Endothelial cell of umbilical vein (primary cell): Measurements from ENCODE around the gene TNFSF13. TPM values are rescaled to one million over a fixed set of nuclear protein-coding genes. Genes with fewer than 3 reads are reported as not detected.

Source experiments
- BruUV-seq: library from RNA; stranded (reverse); fragments of 400-500 nt; replicated peaks from 2 replicates; lab custom pipeline; 2021; lab: Mats Ljungman, UMichigan
- CTCF ChIA-PET: fragments of 300-600, 350-600 bp; sonication (Branson Sonifier 250); formaldehyde crosslinking; loops from one replicate; lab custom pipeline; 2021; ENCODE audit warnings: antibody characterized with exemption, inconsistent platforms; lab: Charles Lee
- POLR2A ChIA-PET: fragments of 300-600, 350-600 bp; sonication (Branson Sonifier 250); formaldehyde crosslinking; loops from one replicate; lab custom pipeline; 2021; ENCODE audit warnings: antibody characterized with exemption, inconsistent platforms; lab: Charles Lee
- DNase-seq: peaks from one replicate; pipeline ENCODE4 v3.0.0-alpha.2; 2011; ENCODE audit warnings: low read depth, low spot score
- FAIRE-seq: peaks from 2 replicates; lab custom pipeline; 2011; peaks lifted over from hg19 to GRCh38; lab: Jason Lieb, UNC
- H2AFZ ChIP-seq: 2 replicates; pipeline ENCODE4 v1.6.0; 2012; ENCODE audit warnings: low read depth, low read length, control low read depth, inconsistent platforms
- H3K27ac ChIP-seq: 2 replicates; pipeline ENCODE4 v1.5.1; 2011; ENCODE audit warnings: low read depth, mild to moderate bottlenecking, control low read depth, low read length, moderate library complexity; ENCODE audit not compliant: insufficient read depth
- H3K27me3 ChIP-seq, 2 experiments: 2 replicates each; pipeline versions ENCODE4 v1.6.0 to v1.6.1; 2011; ENCODE audit warnings: low read length in 2 of 2, mixed read lengths in 1 of 2; ENCODE audit not compliant: control insufficient read depth in 2 of 2, insufficient read depth in 2 of 2
- H3K36me3 ChIP-seq, 2 experiments: 2 replicates in 1 of 2; 3 replicates in 1 of 2; pipeline ENCODE4 v1.5.1; 2011; ENCODE audit warnings: low read length in 2 of 2, mild to moderate bottlenecking in 1 of 2, moderate library complexity in 1 of 2; ENCODE audit not compliant: control insufficient read depth in 2 of 2, insufficient read depth in 2 of 2; ENCODE audit errors: extremely low read depth in 1 of 2
- H3K4me1 ChIP-seq: 3 replicates; pipeline ENCODE4 v1.5.1; 2011; ENCODE audit warnings: mild to moderate bottlenecking, low read length; ENCODE audit not compliant: control insufficient read depth, insufficient read depth; ENCODE audit errors: extremely low read depth
- H3K4me2 ChIP-seq: 2 replicates; pipeline ENCODE4 v1.6.1; 2011; ENCODE audit warnings: low read length, control low read depth, mixed read lengths; ENCODE audit not compliant: insufficient read depth
- H3K4me3 ChIP-seq, 3 experiments: fragments of 200-600 bp in 1 of 3; sonication (generic), shearing (Covaris generic) in 1 of 3; replicated peaks in 1 of 3; 2 replicates each; pipeline ENCODE4 v1.5.1; 2011 to 2016; ENCODE audit warnings: control low read depth in 3 of 3, low read length in 3 of 3, mild to moderate bottlenecking in 2 of 3, inconsistent platforms in 1 of 3, low read depth in 1 of 3, moderate library complexity in 1 of 3; ENCODE audit not compliant: insufficient read depth in 1 of 3
- H3K79me2 ChIP-seq: 2 replicates; pipeline ENCODE4 v1.6.0; 2012; ENCODE audit warnings: low read length, inconsistent platforms; ENCODE audit not compliant: control insufficient read depth, insufficient read depth
- H3K9ac ChIP-seq: replicated peaks from 2 replicates; pipeline ENCODE3; 2011; ENCODE audit warnings: low read length, control low read depth; ENCODE audit not compliant: insufficient read depth; ENCODE audit errors: extremely low read depth
- H3K9me1 ChIP-seq: replicated peaks from 3 replicates; pipeline ENCODE4 v1.6.0; 2011; ENCODE audit warnings: mild to moderate bottlenecking, low read length; ENCODE audit not compliant: control insufficient read depth, insufficient read depth; ENCODE audit errors: extremely low read depth
- H3K9me3 ChIP-seq: replicated peaks from 2 replicates; pipeline ENCODE4 v1.5.1; 2012; ENCODE audit warnings: low read length, inconsistent platforms; ENCODE audit not compliant: control insufficient read depth, insufficient read depth
- H4K20me1 ChIP-seq: replicated peaks from 2 replicates; pipeline ENCODE3; 2011; ENCODE audit warnings: mild to moderate bottlenecking, low read length; ENCODE audit not compliant: control insufficient read depth, insufficient read depth; ENCODE audit errors: extremely low read depth
- CTCF ChIP-seq, 2 donors: IDR thresholded peaks; 1 replicate in 1 of 2; 2 replicates in 1 of 2; pipeline ENCODE4 v1.5.1; 2011; ENCODE audit warnings: low read length in 2 of 2, mild to moderate bottlenecking in 2 of 2, moderate library complexity in 2 of 2, control low read depth in 1 of 2, inconsistent platforms in 1 of 2, low read depth in 1 of 2; ENCODE audit not compliant: insufficient read depth in 1 of 2; ENCODE audit errors: extremely low read depth in 1 of 2
- EZH2 ChIP-seq: IDR thresholded peaks from 2 replicates; pipeline ENCODE4 v1.6.1; 2012; ENCODE audit warnings: borderline replicate concordance, low read depth, mild to moderate bottlenecking, moderate library complexity, low read length, inconsistent platforms; ENCODE audit not compliant: severe bottlenecking
- FOS ChIP-seq: IDR thresholded peaks from 2 replicates; pipeline ENCODE4 v1.6.1; 2011; ENCODE audit warnings: mild to moderate bottlenecking, low read length, moderate library complexity, borderline replicate concordance; ENCODE audit not compliant: insufficient read depth
- GATA2 ChIP-seq: IDR thresholded peaks from 2 replicates; pipeline ENCODE4 v1.7.0; 2011; ENCODE audit warnings: low read depth, mild to moderate bottlenecking, moderate library complexity, mixed read lengths, low read length; ENCODE audit not compliant: insufficient read length, insufficient read depth
- JUN ChIP-seq: IDR thresholded peaks from 2 replicates; pipeline ENCODE4 v1.6.1; 2011; ENCODE audit warnings: borderline replicate concordance, low read depth; ENCODE audit not compliant: insufficient read length, insufficient read depth
- MAX ChIP-seq: IDR thresholded peaks from 2 replicates; pipeline ENCODE4 v1.6.1; 2011; ENCODE audit not compliant: insufficient read depth, insufficient read length
- MYC ChIP-seq: IDR thresholded peaks from one replicate; pipeline ENCODE4 v1.6.1; 2011; ENCODE audit warnings: mild to moderate bottlenecking, low read depth, low read length
- POLR2A ChIP-seq: IDR thresholded peaks from 2 replicates; pipeline ENCODE4 v1.6.1; 2012; ENCODE audit warnings: low read depth, mild to moderate bottlenecking, control low read depth, low read length
- POLR2AphosphoS5 ChIP-seq: IDR thresholded peaks from 2 replicates; pipeline ENCODE4 v1.6.1; 2012; ENCODE audit warnings: low read depth, mild to moderate bottlenecking, control low read depth, low read length, moderate library complexity; ENCODE audit not compliant: insufficient read depth
- dilution Hi-C: fragments of 300-500 bp; cut with MboI; formaldehyde crosslinking; loops from one replicate; pipeline ENCODE4 v1.15.0; 2019; ENCODE audit warnings: low sequenced_read_pairs; ENCODE audit not compliant: extremely low pct_ligation_motif_present
- intact Hi-C: fragments of 100-400 bp; cut with micrococcal nuclease; formaldehyde crosslinking; loops from one replicate; pipeline ENCODE4 v1.10.0; 2022
- polyA plus RNA-seq, 4 experiments: library from polyadenylated mRNA; depleted of rRNA in 3 of 4; stranded (reverse) in 3 of 4; unstranded in 1 of 4; fragments of >200 nt; gene quantifications; 2 replicates each; pipeline versions ENCODE4 v1.2.1 to v1.2.3, GENCODE V29; 2011 to 2012; ENCODE audit warnings: missing spikeins in 1 of 4
- total RNA-seq: library from RNA; stranded (reverse); gene quantifications from 2 replicates; pipeline ENCODE4 v1.2.3, GENCODE V29; 2021

TNFSF13 gene
- total and polyA plus RNA-seq, 2 donors (not counting 3 experiments of a cell fraction or from before 2014, with no cell fraction given): 3.6 to 5.4 TPM

DNA sequence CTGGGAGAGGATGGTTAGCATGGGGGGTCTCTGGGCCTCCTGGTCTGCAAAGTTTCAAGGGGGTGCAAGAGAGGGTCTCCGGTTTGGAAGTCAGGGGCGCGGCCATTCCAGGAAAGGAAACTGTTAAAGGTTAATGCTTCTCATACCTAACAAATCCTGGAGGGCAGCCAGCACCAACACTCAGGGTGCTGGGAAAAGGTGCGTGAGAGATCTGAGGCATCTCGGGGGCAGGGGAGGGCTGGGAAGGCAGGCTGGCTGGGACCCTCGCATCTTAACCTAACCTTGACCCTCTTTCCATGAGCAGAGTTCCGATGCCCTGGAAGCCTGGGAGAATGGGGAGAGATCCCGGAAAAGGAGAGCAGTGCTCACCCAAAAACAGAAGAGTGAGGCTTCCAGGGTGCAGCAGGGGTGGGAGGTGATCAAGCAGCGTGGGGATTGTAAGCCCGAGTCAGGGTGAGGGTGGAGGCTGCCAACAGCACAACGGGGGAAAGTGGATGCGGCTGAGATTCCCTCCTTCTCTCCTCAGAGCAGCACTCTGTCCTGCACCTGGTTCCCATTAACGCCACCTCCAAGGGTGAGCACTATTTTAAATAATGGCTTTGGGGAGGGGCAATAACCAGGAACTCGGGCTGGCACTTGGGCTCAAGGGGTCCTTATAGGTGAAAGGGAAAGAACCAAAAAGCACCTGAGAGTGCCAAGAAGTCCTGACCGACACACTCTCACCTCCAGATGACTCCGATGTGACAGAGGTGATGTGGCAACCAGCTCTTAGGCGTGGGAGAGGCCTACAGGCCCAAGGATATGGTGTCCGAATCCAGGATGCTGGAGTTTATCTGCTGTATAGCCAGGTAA is 996 bp downstream of the TNFSF13 start:
- no peak overlapping the region for H3K27ac ChIP-seq
- CTCF ChIA-PET: interaction anchor here (0.6 to 6.7 kb wide), 48 partner anchors 8 to 514 kb away, joined by 3 to 314 read pairs (median 7); partner anchors contain the start of genes CD68, CHRNB1, FGF11 and MPDU1
- H3K36me3 ChIP-seq: peaks cover 1 to 2% of the 10 kb centered on the region in 2 experiments
- no peaks in the 10 kb centered on the region for H3K9me1 ChIP-seq
- POLR2A ChIA-PET: interaction anchor here (0.6 to 1.8 kb wide), 6 partner anchors 20 to 312 kb away, joined by 3 to 7 read pairs (median 3); partner anchors contain the start of genes CD68 and POLR2A
- DNase-seq: no peak
- intact Hi-C loops (loop anchor here (2.0 kb wide), 4 partner anchors 37 to 165 kb away; partner anchors contain the start of genes FXR2, PLSCR3 and TMEM256), dilution Hi-C loops (no loop called here)
- no peaks in the 10 kb centered on the region for H4K20me1 ChIP-seq
- no peak overlapping the region for H3K9ac ChIP-seq
- H3K4me2 ChIP-seq: no peak overlapping the region
- no TSS peak for BruUV-seq
- peaks cover 27% of the 10 kb centered on the region for H3K79me2 ChIP-seq
- no peak overlapping the region for H2AFZ ChIP-seq
- H3K9me3 ChIP-seq: no peaks in the 10 kb centered on the region
- H3K4me3 ChIP-seq: no peak overlapping the region
- FAIRE-seq: no peak
- TF ChIP-seq GATA2 (no peak), MAX (no peak), JUN (no peak), FOS (no peak), POLR2AphosphoS5 (no peak), POLR2A (no peak), CTCF (IDR thresholded peaks at IDR 0.05; ENCODE audit: extremely low read depth in 1 of 2, insufficient read depth in 1 of 2, low read depth in 1 of 2, low read length in 2 of 2) (no peak), MYC (no peak), EZH2 (no peak)
- peaks cover 36% of the 10 kb centered on the region for H3K4me1 ChIP-seq
- H3K27me3 ChIP-seq: no peaks in the 10 kb centered on the region
